IPS-NIHi11 (cell line): ENCODE data around the gene SYVN1.

Source experiments
- DNase-seq: peaks from one replicate; pipeline ENCODE4 v3.0.0; 2012; ENCODE audit warnings: mixed read lengths, low spot score

SYVN1 gene

GRCh38 chr11:65112546-65113360 is 21.6 kb downstream of the SYVN1 start:
- DNase-seq: peak; percentile 61

GRCh38 chr11:65111744-65112545 is 22.4 kb downstream of the SYVN1 start, which contains the start of gene TM7SF2:
TSS of gene TM7SF2 (plus strand) at chr11:65111872. CDS start at chr11:65112016, 144 bp downstream.
- DNase-seq: peak; percentile 96

- DNase-seq: no peak
Measured at GRCh38 chr11:65111159-65111743, 23.1 kb downstream of the SYVN1 start.

- DNase-seq: peak; percentile 87
Measured at GRCh38 chr11:65110354-65110861, 23.9 kb downstream of the SYVN1 start.

- no peak for DNase-seq
Measured at GRCh38 chr11:65109231-65110198, 24.8 kb downstream of the SYVN1 start.

- no peak for DNase-seq
Measured at GRCh38 chr11:65108469-65109123, 25.7 kb downstream of the SYVN1 start.

GRCh38 chr11:65107751-65108468 is 26.4 kb downstream of the SYVN1 start:
- DNase-seq: no peak

GRCh38 chr11:65107078-65107477 is 27.2 kb downstream of the SYVN1 start:
- DNase-seq: no peak

- DNase-seq: no peak
Measured at GRCh38 chr11:65104628-65105027, 29.7 kb downstream of the SYVN1 start.

GRCh38 chr11:65103476-65103875 is 30.8 kb downstream of the SYVN1 start:
- DNase-seq: no peak

GRCh38 chr11:65102142-65103095 is 31.9 kb downstream of the SYVN1 start:
- DNase-seq: no peak

- DNase-seq: no peak
Measured at GRCh38 chr11:65100674-65101350, 33.5 kb downstream of the SYVN1 start.

GRCh38 chr11:65096926-65097325 is 37.4 kb downstream of the SYVN1 start:
- DNase-seq: no peak

GRCh38 chr11:65095974-65096806 is 38.1 kb downstream of the SYVN1 start, which contains the start of gene VPS51:
TSS of gene VPS51 (plus strand) at chr11:65096214. CDS start at chr11:65096251, 37 bp downstream.
- DNase-seq: peak; percentile 96

- no peak for DNase-seq
Measured at GRCh38 chr11:65095427-65095826, 38.9 kb downstream of the SYVN1 start.

- no peak for DNase-seq
Measured at GRCh38 chr11:65090628-65091027, 43.7 kb downstream of the SYVN1 start.

- DNase-seq: no peak
Measured at GRCh38 chr11:65089621-65090020, 44.7 kb downstream of the SYVN1 start.
